Measurements from ENCODE around the gene YWHAQ.

DNA sequence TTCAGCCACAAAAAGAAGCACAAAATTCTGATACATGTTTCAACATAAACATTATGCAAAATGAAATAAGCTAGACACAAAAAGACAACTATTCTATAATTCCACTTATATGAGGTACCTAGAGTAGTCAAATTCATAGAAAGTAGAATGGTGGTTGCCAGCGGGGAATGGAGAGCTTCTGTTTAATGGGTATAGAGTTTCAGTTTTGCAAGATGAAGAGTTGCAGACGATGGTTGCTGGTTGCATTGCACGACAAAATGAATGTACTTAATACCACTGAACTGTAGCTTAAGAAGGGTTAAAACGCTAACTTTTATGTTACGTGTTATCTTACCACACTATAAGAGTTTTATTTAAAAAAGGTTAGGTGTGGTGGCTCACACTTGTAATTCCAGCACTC lies 13.5 kb downstream of the YWHAQ start:
- TF ChIP-seq, protein P1, sequence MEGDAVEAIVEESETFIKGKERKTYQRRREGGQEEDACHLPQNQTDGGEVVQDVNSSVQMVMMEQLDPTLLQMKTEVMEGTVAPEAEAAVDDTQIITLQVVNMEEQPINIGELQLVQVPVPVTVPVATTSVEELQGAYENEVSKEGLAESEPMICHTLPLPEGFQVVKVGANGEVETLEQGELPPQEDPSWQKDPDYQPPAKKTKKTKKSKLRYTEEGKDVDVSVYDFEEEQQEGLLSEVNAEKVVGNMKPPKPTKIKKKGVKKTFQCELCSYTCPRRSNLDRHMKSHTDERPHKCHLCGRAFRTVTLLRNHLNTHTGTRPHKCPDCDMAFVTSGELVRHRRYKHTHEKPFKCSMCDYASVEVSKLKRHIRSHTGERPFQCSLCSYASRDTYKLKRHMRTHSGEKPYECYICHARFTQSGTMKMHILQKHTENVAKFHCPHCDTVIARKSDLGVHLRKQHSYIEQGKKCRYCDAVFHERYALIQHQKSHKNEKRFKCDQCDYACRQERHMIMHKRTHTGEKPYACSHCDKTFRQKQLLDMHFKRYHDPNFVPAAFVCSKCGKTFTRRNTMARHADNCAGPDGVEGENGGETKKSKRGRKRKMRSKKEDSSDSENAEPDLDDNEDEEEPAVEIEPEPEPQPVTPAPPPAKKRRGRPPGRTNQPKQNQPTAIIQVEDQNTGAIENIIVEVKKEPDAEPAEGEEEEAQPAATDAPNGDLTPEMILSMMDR (IDR thresholded peaks at IDR 0.05 in 4 of 5, conservative IDR thresholded peaks at IDR 0.05 in 1 of 5) = no peak
- no peak for TF ChIP-seq POLR2A (IDR thresholded peaks at IDR 0.05)

Measured in gastrocnemius medialis (tissue), 4 donors.